SJSA1 (cell line): ENCODE measurements around the gene EPHB1. TPM values are rescaled to one million over a fixed set of nuclear protein-coding genes. Genes with fewer than 3 reads are reported as not detected.

Source experiments
- DNase-seq, 2 experiments: peaks; one replicate each; pipeline ENCODE4 v3.0.0-alpha.2; 2015 to 2020; ENCODE audit warnings: low spot score in 2 of 2, low read depth in 1 of 2
- H3K27ac ChIP-seq: fragments of 250-450 bp; sonication (Bioruptor Pico); 2 replicates; pipeline ENCODE4 v1.5.1; 2020; ENCODE audit warnings: mild to moderate bottlenecking, moderate library complexity
- H3K27me3 ChIP-seq: fragments of 250-450 bp; sonication (Bioruptor Pico); replicated peaks from 2 replicates; pipeline ENCODE4 v1.5.1; 2020; ENCODE audit warnings: mild to moderate bottlenecking, moderate library complexity
- H3K36me3 ChIP-seq: fragments of 250-450 bp; sonication (Bioruptor Pico); 2 replicates; pipeline ENCODE4 v1.5.1; 2020; ENCODE audit warnings: mild to moderate bottlenecking
- H3K4me1 ChIP-seq: fragments of 250-450 bp; sonication (Bioruptor Pico); replicated peaks from 2 replicates; pipeline ENCODE4 v1.6.1; 2021; ENCODE audit warnings: mild to moderate bottlenecking
- H3K4me3 ChIP-seq: fragments of 250-450 bp; sonication (Bioruptor Pico); 2 replicates; pipeline ENCODE4 v1.5.1; 2020; ENCODE audit warnings: mild to moderate bottlenecking
- H3K9me3 ChIP-seq: fragments of 250-450 bp; sonication (Bioruptor Pico); replicated peaks from 2 replicates; pipeline ENCODE4 v1.5.1; 2020; ENCODE audit warnings: mild to moderate bottlenecking
- total RNA-seq: library from RNA; depleted of rRNA; stranded (reverse); fragments of >200 nt; shearing (Covaris generic); gene quantifications from 2 replicates; pipeline ENCODE4 v1.2.3, GENCODE V29; 2014

The EPHB1 gene
- total RNA-seq, 1 experiment from 2014 or later, result not detected

DNA sequence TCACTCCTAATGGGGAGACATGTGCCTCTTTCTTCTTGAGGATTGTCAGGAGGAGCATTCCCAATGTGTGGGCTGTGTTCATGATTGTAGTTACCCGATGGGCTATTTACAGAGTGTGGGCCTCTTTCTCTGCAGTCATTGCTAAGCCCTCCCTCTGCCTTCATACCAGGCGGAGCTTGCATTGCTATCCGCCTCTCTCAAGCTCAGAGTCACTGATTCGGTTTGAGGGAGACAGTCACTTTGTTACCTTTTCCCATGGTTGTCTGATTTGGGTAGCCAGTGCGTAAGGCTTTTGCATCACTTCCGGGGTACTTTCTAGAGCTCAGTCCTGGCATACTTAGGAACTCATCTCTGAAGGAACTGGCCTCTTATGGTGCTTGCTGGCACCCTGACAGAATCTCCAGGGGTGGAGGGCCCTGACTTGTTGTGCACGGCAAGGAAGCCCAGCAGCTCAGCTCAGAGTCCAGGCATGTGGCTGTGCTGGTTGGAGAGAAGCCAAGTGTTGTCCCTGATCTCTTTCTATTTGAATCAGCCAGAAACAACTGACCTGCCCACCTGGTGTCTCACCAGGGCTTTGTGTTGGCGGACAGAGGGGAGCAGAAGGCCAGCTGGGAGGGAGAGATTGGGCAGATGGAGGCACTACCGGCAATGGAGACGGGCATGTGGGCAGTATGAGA is 79.8 kb downstream of the EPHB1 start:
- no peak overlapping the region for H3K4me3 ChIP-seq

DNA sequence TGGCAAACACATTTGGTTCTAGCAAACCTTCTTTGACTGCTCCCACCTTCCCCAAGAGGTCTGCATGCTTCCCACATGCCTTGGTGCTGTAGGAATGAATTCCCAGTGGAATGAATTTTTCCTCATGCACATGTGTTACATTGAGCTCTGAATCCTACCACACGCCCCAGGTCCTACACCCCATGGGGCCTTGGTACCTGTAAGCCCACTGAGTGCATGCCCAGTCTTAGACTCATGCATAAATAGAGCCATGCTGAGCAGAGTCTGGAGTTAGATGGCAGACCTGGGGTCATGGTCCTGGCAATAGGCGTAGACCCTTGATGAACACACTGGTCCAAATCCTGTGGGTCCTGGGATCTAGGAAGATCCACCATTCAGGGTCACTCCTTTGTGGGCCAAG is 81.8 kb downstream of the EPHB1 start:
- Histone ChIP-seq H3K27me3 (peaks cover 3% of the 10 kb centered on the region; the same call in 1 of the 2 replicates), H3K4me1 (no peaks in the 10 kb centered on the region), H3K4me3 (no peak overlapping the region), H3K9me3 (no peaks in the 10 kb centered on the region), H3K27ac (no peak overlapping the region), H3K36me3 (no peaks in the 10 kb centered on the region)
- DNase-seq, result no peak

More for the DNA sequence above, 79.8 kb downstream of the EPHB1 start:
- Histone ChIP-seq H3K27me3 (peaks cover 3% of the 10 kb centered on the region; the same call in 1 of the 2 replicates), H3K4me1 (no peaks in the 10 kb centered on the region), H3K36me3 (no peaks in the 10 kb centered on the region), H3K9me3 (no peaks in the 10 kb centered on the region), H3K27ac (no peak overlapping the region)
- no peak for DNase-seq

GRCh38 chr3:134877788-134878187 is 82.7 kb downstream of the EPHB1 start:
- Histone ChIP-seq H3K27me3 (peaks cover 3% of the 10 kb centered on the region; the same call in 1 of the 2 replicates), H3K4me3 (no peak overlapping the region), H3K4me1 (no peaks in the 10 kb centered on the region), H3K27ac (no peak overlapping the region), H3K36me3 (no peaks in the 10 kb centered on the region), H3K9me3 (no peaks in the 10 kb centered on the region)
- no peak for DNase-seq

- Histone ChIP-seq H3K27me3 (no peaks in the 10 kb centered on the region), H3K27ac (no peak overlapping the region), H3K4me1 (no peaks in the 10 kb centered on the region), H3K9me3 (no peaks in the 10 kb centered on the region), H3K36me3 (no peaks in the 10 kb centered on the region), H3K4me3 (no peak overlapping the region)
- DNase-seq, result no peak
These were observed 84.9 kb downstream of the EPHB1 start for GRCh38 chr3:134879990-134880389.

DNA sequence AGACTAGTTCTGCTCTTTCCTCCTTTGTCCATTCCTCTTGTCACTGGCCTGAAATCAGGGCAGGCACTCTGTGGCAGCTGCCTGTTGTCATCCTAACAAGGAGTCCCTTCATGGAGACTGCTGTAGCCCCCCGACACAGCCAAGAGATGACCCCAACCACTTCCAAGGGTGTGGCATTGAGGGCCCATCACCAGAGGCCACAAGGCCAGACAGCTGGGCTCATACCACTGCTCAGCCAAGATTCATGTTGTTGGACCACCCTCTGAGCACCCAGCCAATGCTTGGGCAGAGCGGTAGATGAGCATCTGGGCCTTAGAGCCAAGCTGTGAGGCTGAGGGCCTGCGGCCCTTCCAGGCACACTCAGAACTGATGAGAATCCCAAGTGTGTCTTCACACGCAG is 85.4 kb downstream of the EPHB1 start:
- Histone ChIP-seq H3K27me3 (no peaks in the 10 kb centered on the region), H3K9me3 (no peaks in the 10 kb centered on the region), H3K36me3 (no peaks in the 10 kb centered on the region), H3K27ac (no peak overlapping the region), H3K4me3 (no peak overlapping the region), H3K4me1 (no peaks in the 10 kb centered on the region)
- DNase-seq, result no peak

DNA sequence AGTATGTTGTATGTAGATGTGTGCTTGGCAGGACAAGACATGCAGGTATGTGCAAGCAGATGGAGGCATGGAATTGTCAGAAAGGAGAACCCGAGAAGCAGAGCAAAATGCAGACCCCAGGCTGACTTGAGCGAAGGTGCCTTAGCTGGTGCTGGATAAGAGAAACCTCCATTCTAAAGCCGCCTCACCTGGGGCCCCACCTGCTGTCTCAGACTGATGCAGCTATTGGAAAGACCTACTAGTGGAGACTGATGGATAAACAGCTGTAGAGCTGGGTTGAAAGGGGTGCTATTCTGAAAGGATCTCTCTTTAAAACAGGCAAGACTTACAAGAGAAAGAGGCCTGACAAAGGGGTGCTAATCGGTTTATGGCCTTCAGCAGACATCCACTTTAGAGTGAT is 86.2 kb downstream of the EPHB1 start:
- H3K27ac ChIP-seq, result no peak overlapping the region
- no peaks in the 10 kb centered on the region for H3K4me1 ChIP-seq
- no peaks in the 10 kb centered on the region for H3K9me3 ChIP-seq
- H3K4me3 ChIP-seq, result no peak overlapping the region
- no peaks in the 10 kb centered on the region for H3K27me3 ChIP-seq
- DNase-seq, result no peak
- H3K36me3 ChIP-seq, result no peaks in the 10 kb centered on the region

DNA sequence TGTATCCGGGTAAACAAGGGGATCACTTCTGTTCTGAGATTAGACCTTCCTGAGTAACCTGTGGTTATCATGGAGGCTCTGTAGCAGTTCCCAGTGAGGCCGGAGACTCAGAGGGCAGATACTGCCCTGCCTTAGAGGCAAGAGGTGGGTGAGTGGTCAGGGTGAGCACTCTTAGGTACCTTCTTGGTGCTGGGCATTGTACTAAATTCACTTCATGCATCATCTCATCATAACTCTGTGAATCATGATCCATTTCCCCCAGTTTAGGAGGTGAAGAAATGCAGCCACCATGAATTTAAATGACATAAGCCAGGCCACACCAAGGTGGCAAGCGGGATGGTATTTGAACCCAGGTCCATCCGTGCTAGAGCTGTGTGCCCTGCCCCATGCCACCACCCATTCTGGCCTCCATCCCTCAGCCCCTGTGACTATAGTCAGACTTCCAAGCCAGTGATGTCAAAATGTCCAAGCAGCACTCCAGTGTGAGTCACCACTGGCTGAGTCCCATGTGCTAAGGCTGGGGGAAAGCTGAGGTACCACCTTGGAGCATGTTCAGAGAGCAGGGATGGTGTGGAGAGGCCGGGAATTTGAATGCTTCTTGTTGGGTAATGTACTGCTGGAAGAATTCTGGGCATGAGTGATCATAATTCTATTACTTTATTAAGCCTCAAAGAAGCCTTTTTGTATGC is 88.8 kb downstream of the EPHB1 start:
- Histone ChIP-seq H3K27me3 (no peaks in the 10 kb centered on the region), H3K36me3 (no peaks in the 10 kb centered on the region), H3K27ac (no peak overlapping the region), H3K4me3 (no peak overlapping the region), H3K4me1 (no peaks in the 10 kb centered on the region), H3K9me3 (no peaks in the 10 kb centered on the region)
- DNase-seq, result no peak

DNA sequence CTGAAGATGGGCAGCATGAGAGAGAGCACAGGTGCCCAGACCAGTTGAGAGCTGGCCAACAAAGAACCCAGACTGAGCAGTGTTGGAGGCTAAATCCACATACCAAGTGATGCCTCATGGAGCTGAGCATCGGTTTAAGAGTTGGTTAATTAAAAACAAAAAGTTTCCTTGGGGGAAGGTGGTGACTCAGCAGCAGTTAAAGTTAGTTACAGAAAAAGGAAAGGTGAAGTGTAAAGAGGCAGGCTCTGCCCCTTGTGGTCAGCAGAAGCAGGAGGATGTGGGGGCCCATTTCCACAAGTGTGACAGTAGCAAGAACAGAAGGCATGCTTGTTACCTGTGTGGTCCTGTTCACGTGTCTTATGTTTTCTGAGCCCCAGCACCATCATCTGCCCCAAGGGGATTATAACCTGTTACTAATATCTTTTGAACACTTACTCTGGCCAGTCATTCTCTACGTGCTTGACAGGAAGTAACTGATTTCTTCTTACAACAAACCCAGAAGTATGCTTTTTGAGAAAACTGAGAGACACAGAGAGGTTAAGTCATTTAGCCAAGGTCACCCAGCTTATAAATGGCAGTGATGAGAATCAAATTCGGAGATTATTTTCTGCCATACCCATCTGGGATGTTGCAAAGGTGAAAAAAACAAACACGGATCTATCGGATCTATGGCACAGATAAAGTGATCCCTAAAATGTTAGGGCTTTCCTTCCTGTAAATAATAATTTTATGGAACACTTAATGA is 91.0 kb downstream of the EPHB1 start:
- Histone ChIP-seq H3K4me3 (no peak overlapping the region), H3K36me3 (no peaks in the 10 kb centered on the region), H3K9me3 (no peaks in the 10 kb centered on the region), H3K27me3 (no peaks in the 10 kb centered on the region), H3K27ac (no peak overlapping the region), H3K4me1 (no peaks in the 10 kb centered on the region)
- DNase-seq, result no peak

DNA sequence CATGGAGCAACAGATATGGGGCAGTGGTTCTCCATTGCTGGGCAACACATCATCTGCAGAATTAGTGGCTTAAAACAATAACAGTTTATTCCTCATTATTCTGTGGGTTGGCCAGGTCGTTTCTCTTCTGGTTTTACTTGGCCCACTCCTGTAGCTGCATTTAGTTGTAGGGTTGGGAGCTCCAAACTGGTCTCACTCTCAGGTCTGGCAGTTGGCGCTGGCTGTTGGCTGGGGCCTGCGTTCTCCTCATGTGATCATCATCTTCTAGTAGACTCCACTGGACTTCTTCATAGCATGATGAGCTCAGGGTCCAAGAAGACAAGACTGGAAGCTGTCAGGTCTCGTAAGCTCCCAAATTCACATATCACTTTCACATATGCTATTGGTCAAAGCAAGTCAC is 91.9 kb downstream of the EPHB1 start:
- Histone ChIP-seq H3K4me3 (no peak overlapping the region), H3K9me3 (no peaks in the 10 kb centered on the region), H3K4me1 (no peaks in the 10 kb centered on the region), H3K36me3 (no peaks in the 10 kb centered on the region), H3K27me3 (no peaks in the 10 kb centered on the region), H3K27ac (no peak overlapping the region)
- no peak for DNase-seq

DNA sequence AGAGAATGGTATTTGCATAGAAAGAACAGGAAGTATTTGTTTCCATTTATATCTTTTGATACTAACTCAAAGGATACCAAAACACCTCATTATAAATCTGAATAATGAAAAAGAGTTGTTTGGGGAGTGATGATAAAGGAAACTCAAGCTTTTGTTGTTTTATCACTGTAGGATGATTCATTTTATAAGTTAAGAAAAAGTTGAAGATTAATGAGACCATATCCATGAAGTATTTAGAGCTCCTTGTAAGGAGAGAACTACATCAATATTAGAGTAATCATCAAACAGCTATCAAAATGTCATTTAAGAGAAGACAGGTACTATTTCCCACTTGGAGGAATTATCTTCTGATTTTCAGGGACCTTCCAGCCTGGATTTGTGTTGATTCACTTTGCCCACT is 92.5 kb downstream of the EPHB1 start:
- Histone ChIP-seq H3K4me3 (no peak overlapping the region), H3K9me3 (no peaks in the 10 kb centered on the region), H3K4me1 (no peaks in the 10 kb centered on the region), H3K27me3 (no peaks in the 10 kb centered on the region), H3K27ac (no peak overlapping the region), H3K36me3 (no peaks in the 10 kb centered on the region)
- DNase-seq, result no peak

- Histone ChIP-seq H3K36me3 (no peaks in the 10 kb centered on the region), H3K27ac (no peak overlapping the region), H3K27me3 (no peaks in the 10 kb centered on the region), H3K9me3 (no peaks in the 10 kb centered on the region), H3K4me3 (no peak overlapping the region), H3K4me1 (no peaks in the 10 kb centered on the region)
- DNase-seq, result no peak
These were observed 97.3 kb downstream of the EPHB1 start for GRCh38 chr3:134892326-134892725.

DNA sequence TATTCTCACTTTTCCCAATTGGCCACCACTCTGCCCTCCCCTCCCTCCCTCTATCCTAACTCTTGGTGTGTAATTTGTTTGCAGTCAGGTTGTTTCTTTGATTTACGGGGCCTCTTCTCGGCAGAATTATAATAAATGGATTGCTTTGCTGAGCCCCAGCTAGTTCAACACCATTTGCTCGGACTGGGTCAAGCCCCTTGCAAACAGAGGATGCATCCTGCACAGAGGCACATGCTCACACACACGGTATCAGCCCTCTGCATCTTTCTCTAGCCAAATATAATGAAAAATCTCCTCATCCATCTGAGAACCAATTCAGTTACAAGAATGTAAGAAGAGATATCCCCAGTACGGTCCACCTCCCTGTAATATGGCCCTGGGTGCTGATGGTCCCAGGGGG is 97.7 kb downstream of the EPHB1 start:
- Histone ChIP-seq H3K36me3 (no peaks in the 10 kb centered on the region), H3K4me1 (no peaks in the 10 kb centered on the region), H3K4me3 (no peak overlapping the region), H3K27ac (no peak overlapping the region), H3K9me3 (no peaks in the 10 kb centered on the region), H3K27me3 (no peaks in the 10 kb centered on the region)
- no peak for DNase-seq

- H3K4me1 ChIP-seq, result no peaks in the 10 kb centered on the region
- no peaks in the 10 kb centered on the region for H3K36me3 ChIP-seq
- no peak overlapping the region for H3K4me3 ChIP-seq
- no peak for DNase-seq
- no peak overlapping the region for H3K27ac ChIP-seq
- H3K27me3 ChIP-seq, result no peaks in the 10 kb centered on the region
- H3K9me3 ChIP-seq, result no peaks in the 10 kb centered on the region
These were observed 99.5 kb downstream of the EPHB1 start for GRCh38 chr3:134894533-134894932.

DNA sequence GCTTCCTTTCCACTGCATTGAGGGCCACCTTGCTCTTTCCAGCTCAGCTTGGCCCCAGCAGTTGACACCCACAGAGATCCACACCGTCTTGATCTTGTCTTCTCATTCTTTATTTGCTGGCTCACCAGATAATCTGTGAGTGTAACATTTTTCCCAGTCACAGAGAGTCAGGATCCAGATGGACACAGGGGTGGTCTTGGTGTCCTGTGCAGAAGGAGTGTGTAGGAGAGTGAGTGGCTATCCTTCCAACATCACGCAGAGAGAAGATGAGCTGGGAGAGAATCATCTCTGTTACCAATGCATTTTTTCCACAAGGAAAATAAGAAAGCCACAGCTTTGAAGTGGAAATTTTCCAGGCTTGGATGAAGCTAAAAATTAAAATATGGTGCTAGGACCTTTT is 100.1 kb downstream of the EPHB1 start:
- DNase-seq, result no peak
- no peaks in the 10 kb centered on the region for H3K27me3 ChIP-seq
- no peaks in the 10 kb centered on the region for H3K36me3 ChIP-seq

More for the DNA sequence above, 100.1 kb downstream of the EPHB1 start:
- no peaks in the 10 kb centered on the region for H3K9me3 ChIP-seq
- H3K4me3 ChIP-seq, result no peak overlapping the region
- H3K4me1 ChIP-seq, result no peaks in the 10 kb centered on the region
- no peak overlapping the region for H3K27ac ChIP-seq
